ENCODE results near the gene SEC31A. TPM values are rescaled to one million over a fixed set of nuclear protein-coding genes. Genes with fewer than 3 reads are reported as not detected.
A peak's percentile ranks its signal among the peaks of the same experiment; 100 is the strongest.

Gene SEC31A
- total RNA-seq, 1 donor from 2014 or later, result 137 TPM

- H3K4me3 Mint-ChIP-seq, result no peak overlapping the region
- peaks cover 18% of the 10 kb centered on the region for H3K4me1 Mint-ChIP-seq
- no peak overlapping the region for H3K27ac Mint-ChIP-seq (ENCODE audit: unreplicated experiment)
- no peaks in the 10 kb centered on the region for H3K36me3 Mint-ChIP-seq (ENCODE audit: low read depth)
- H3K9me3 Mint-ChIP-seq, result no peaks in the 10 kb centered on the region
- no peak for TF ChIP-seq CTCF (conservative IDR thresholded peaks at IDR 0.05)
- no peak for DNase-seq (ENCODE audit: low read depth, low spot score)
- no peaks in the 10 kb centered on the region for H3K27me3 Mint-ChIP-seq (ENCODE audit: low read depth)
Measured at GRCh38 chr4:82780170-82780751, 110.7 kb downstream of the SEC31A start.

GRCh38 chr4:82779032-82779431, 111.9 kb downstream of the SEC31A start:
- Mint-ChIP-seq H3K9me3 (no peaks in the 10 kb centered on the region), H3K4me3 (no peak overlapping the region), H3K36me3 (ENCODE audit: low read depth) (no peaks in the 10 kb centered on the region), H3K27ac (ENCODE audit: unreplicated experiment) (peak overlapping the region; percentile 69), H3K27me3 (ENCODE audit: low read depth) (no peaks in the 10 kb centered on the region), H3K4me1 (peaks cover 6% of the 10 kb centered on the region)
- no peak for TF ChIP-seq CTCF (conservative IDR thresholded peaks at IDR 0.05)
- DNase-seq (ENCODE audit: low read depth, low spot score), result no peak

GRCh38 chr4:82777857-82778525, 113.0 kb downstream of the SEC31A start:
- TF ChIP-seq CTCF (conservative IDR thresholded peaks at IDR 0.05), result no peak
- no peak for DNase-seq (ENCODE audit: low read depth, low spot score)
- no peak overlapping the region for H3K27ac Mint-ChIP-seq (ENCODE audit: unreplicated experiment)

GRCh38 chr4:82776925-82777542, 113.9 kb downstream of the SEC31A start:
- Mint-ChIP-seq H3K27ac (ENCODE audit: unreplicated experiment) (peak overlapping the region; percentile 57), H3K27me3 (ENCODE audit: low read depth) (no peaks in the 10 kb centered on the region), H3K4me3 (no peak overlapping the region), H3K9me3 (no peaks in the 10 kb centered on the region), H3K4me1 (no peaks in the 10 kb centered on the region), H3K36me3 (ENCODE audit: low read depth) (peaks cover 7% of the 10 kb centered on the region)
- TF ChIP-seq CTCF (conservative IDR thresholded peaks at IDR 0.05), result no peak
- DNase-seq (ENCODE audit: low read depth, low spot score), result no peak

More at GRCh38 chr4:82777857-82778525, 113.0 kb downstream of the SEC31A start:
- Mint-ChIP-seq H3K4me1 (peaks cover 1% of the 10 kb centered on the region), H3K27me3 (ENCODE audit: low read depth) (no peaks in the 10 kb centered on the region), H3K36me3 (ENCODE audit: low read depth) (peaks cover 3% of the 10 kb centered on the region), H3K9me3 (no peaks in the 10 kb centered on the region), H3K4me3 (no peak overlapping the region)

GRCh38 chr4:82775243-82775642, 115.7 kb downstream of the SEC31A start:
- no peaks in the 10 kb centered on the region for H3K4me1 Mint-ChIP-seq
- peak overlapping the region; percentile 85 for H3K27ac Mint-ChIP-seq (ENCODE audit: unreplicated experiment)
- H3K27me3 Mint-ChIP-seq (ENCODE audit: low read depth), result no peaks in the 10 kb centered on the region
- peaks cover 7% of the 10 kb centered on the region for H3K36me3 Mint-ChIP-seq (ENCODE audit: low read depth)
- DNase-seq (ENCODE audit: low read depth, low spot score), result no peak
- H3K9me3 Mint-ChIP-seq, result no peaks in the 10 kb centered on the region
- TF ChIP-seq CTCF (conservative IDR thresholded peaks at IDR 0.05), result no peak
- H3K4me3 Mint-ChIP-seq, result no peak overlapping the region
